HepG2 (cell line): ENCODE results near the gene PDGFB. TPM values are rescaled to one million over a fixed set of nuclear protein-coding genes. Genes with fewer than 3 reads are reported as not detected.

Source experiments
- ATAC-seq: fragments of 200-7000 bp; cut with Tn5 transposase; 3 replicates; pipeline ENCODE4 v1.9.1; 2020; ENCODE audit warnings: mild to moderate bottlenecking, moderate library complexity
- BruUV-seq: library from RNA; stranded (reverse); fragments of 400-500 nt; replicated peaks from 2 replicates; lab custom pipeline; 2021; lab: Mats Ljungman, UMichigan
- CTCF ChIA-PET: fragments of 300-600 bp; formaldehyde crosslinking; extraction: SDS; loops from one replicate; lab custom pipeline; 2021; ENCODE audit warnings: low total read pairs, inconsistent platforms, low intra/inter-chr PET ratio; lab: Yijun Ruan, JAX
- POLR2A ChIA-PET: fragments of 350-600 bp; sonication (Branson Sonifier 250); formaldehyde crosslinking; loops from one replicate; lab custom pipeline; 2020; ENCODE audit warnings: antibody characterized with exemption, inconsistent platforms; lab: Yijun Ruan, JAX
- DNase-seq: peaks from one replicate; pipeline ENCODE4 v3.0.0-alpha.2; 2015; ENCODE audit warnings: low spot score
- FAIRE-seq: peaks from 3 replicates; lab custom pipeline; 2011; peaks lifted over from hg19 to GRCh38; lab: Jason Lieb, UNC
- H2AFZ ChIP-seq: one replicate; pipeline ENCODE4 v1.6.1; 2011; ENCODE audit warnings: low read length, inconsistent platforms
- H3K27ac ChIP-seq: fragments of 300-600 bp; 3 replicates; pipeline ENCODE4 v1.8.0; 2011; ENCODE audit warnings: mixed run types, mild to moderate bottlenecking, mixed read lengths, low read length, inconsistent platforms; ENCODE audit not compliant: insufficient read depth; ENCODE audit errors: extremely low read length
- H3K27me3 ChIP-seq, 2 experiments: fragments of 200-600 bp in 1 of 2; 2 replicates in 1 of 2; 3 replicates in 1 of 2; pipeline versions ENCODE4 v1.6.0 to v1.8.0; 2011; ENCODE audit warnings: low read length in 2 of 2, mild to moderate bottlenecking in 2 of 2, moderate library complexity in 2 of 2, inconsistent platforms in 1 of 2; ENCODE audit not compliant: insufficient read depth in 2 of 2, control insufficient read depth in 1 of 2
- H3K36me3 ChIP-seq, 2 experiments: fragments of 200-600 bp in 1 of 2; replicated peaks in 1 of 2; 2 replicates in 1 of 2; 3 replicates in 1 of 2; pipeline versions ENCODE4 v1.5.1 to v1.8.0; 2011; ENCODE audit warnings: low read length in 2 of 2, inconsistent platforms in 1 of 2; ENCODE audit not compliant: insufficient read depth in 2 of 2, control insufficient read depth in 1 of 2
- H3K4me1 ChIP-seq: 2 replicates; pipeline ENCODE4 v1.5.1; 2012; ENCODE audit warnings: low read length, inconsistent platforms; ENCODE audit not compliant: insufficient read depth
- H3K4me2 ChIP-seq: 2 replicates; pipeline ENCODE4 v1.6.0; 2011; ENCODE audit warnings: low read depth, low read length, inconsistent platforms
- H3K4me3 ChIP-seq, 3 experiments: fragments of 200-600 bp in 1 of 3; sonication (generic), shearing (Covaris generic) in 1 of 3; replicated peaks in 1 of 3; 2 replicates each; pipeline ENCODE4 v1.5.1; 2011 to 2016; ENCODE audit warnings: low read length in 3 of 3, inconsistent platforms in 2 of 3, low read depth in 2 of 3, mild to moderate bottlenecking in 2 of 3, control low read depth in 1 of 3, mixed read lengths in 1 of 3; ENCODE audit not compliant: insufficient read depth in 1 of 3
- H3K79me2 ChIP-seq: one replicate; pipeline ENCODE4 v1.6.1; 2011; ENCODE audit warnings: low read length, inconsistent platforms; ENCODE audit not compliant: insufficient read depth
- H3K9ac ChIP-seq: 2 replicates; pipeline ENCODE4 v1.6.0; 2011; ENCODE audit warnings: mild to moderate bottlenecking, low read depth, low read length, inconsistent platforms; ENCODE audit not compliant: insufficient read depth
- H3K9me3 ChIP-seq: 2 replicates; pipeline ENCODE4 v1.5.1; 2012; ENCODE audit warnings: mild to moderate bottlenecking, low read length
- H4K20me1 ChIP-seq: 2 replicates; pipeline ENCODE4 v1.6.0; 2011; ENCODE audit warnings: inconsistent platforms, mild to moderate bottlenecking, low read length, moderate library complexity; ENCODE audit not compliant: insufficient read depth
- CHD2 ChIP-seq: IDR thresholded peaks from 2 replicates; pipeline ENCODE4 v1.6.1; 2011; ENCODE audit warnings: low read depth, low read length, improper control_type of control experiment
- MEIS2 ChIP-seq: sonication (generic); formaldehyde crosslinking; IDR thresholded peaks from 2 replicates; pipeline ENCODE4 v1.9.0; 2021; ENCODE audit warnings: mild to moderate bottlenecking, missing genetic modification reagents
- MXI1 ChIP-seq: IDR thresholded peaks from 3 replicates; pipeline ENCODE4 v1.6.1; 2012; ENCODE audit warnings: low read depth, low read length, inconsistent platforms, borderline replicate concordance
- POLR2A ChIP-seq, 2 experiments: IDR thresholded peaks; 2 replicates each; pipeline ENCODE4 v1.6.1; 2011; ENCODE audit warnings: low read depth in 2 of 2, low read length in 2 of 2, mild to moderate bottlenecking in 1 of 2, moderate library complexity in 1 of 2; ENCODE audit not compliant: insufficient read depth in 1 of 2
- ZNF317 ChIP-seq: sonication (generic); formaldehyde crosslinking; IDR thresholded peaks from 2 replicates; pipeline ENCODE4 v1.5.0; 2020; ENCODE audit warnings: mild to moderate bottlenecking, missing genetic modification reagents
- ZNF333 ChIP-seq: sonication (generic); formaldehyde crosslinking; IDR thresholded peaks from 2 replicates; pipeline ENCODE4 v1.4.0; 2020; ENCODE audit warnings: mild to moderate bottlenecking, missing genetic modification reagents, borderline replicate concordance
- ZNF343 ChIP-seq: sonication (generic); formaldehyde crosslinking; IDR thresholded peaks from 2 replicates; pipeline ENCODE4 v1.4.0; 2020; ENCODE audit warnings: mild to moderate bottlenecking, missing genetic modification reagents
- ZNF510 ChIP-seq: sonication (generic); formaldehyde crosslinking; IDR thresholded peaks from 2 replicates; pipeline ENCODE4 v1.4.0; 2020; ENCODE audit warnings: low read depth, mild to moderate bottlenecking, missing genetic modification reagents
- ZNF773 ChIP-seq: sonication (generic); formaldehyde crosslinking; IDR thresholded peaks from 2 replicates; pipeline ENCODE4 v1.4.0; 2020; ENCODE audit warnings: missing genetic modification reagents, borderline replicate concordance
- WGBS: methylation state at CpG from one replicate; pipeline ENCODE4 v1.1.6; 2017; ENCODE audit warnings: low lambda C conversion rate; 5-methylcytosine and 5-hydroxymethylcytosine counted together
- in situ Hi-C: cut with HindIII; loops from 2 replicates; pipeline ENCODE4 v1.10.0; 2017; ENCODE audit warnings: low pct_unique_long_range_greater_than_20kb; ENCODE audit not compliant: extremely low pct_ligation_motif_present
- intact Hi-C: fragments of 100-400 bp; cut with micrococcal nuclease; formaldehyde crosslinking; loops from one replicate; pipeline ENCODE4 v1.10.0; 2022; ENCODE audit not compliant: unreplicated experiment
- polyA plus RNA-seq, 8 experiments: library from polyadenylated mRNA; depleted of rRNA in 3 of 8; stranded (reverse) in 7 of 8; unstranded in 1 of 8; fragments of >200 nt; fragmentation: Illumina TruSeq in 4 of 8; extraction: Trizol in 4 of 8; gene quantifications; 2 replicates each; pipeline versions ENCODE4 v1.2.1 to v1.2.3, GENCODE V29; 2011 to 2016; ENCODE audit warnings: low read depth in 4 of 8, missing spikeins in 1 of 8, mixed read lengths in 1 of 8; ENCODE audit not compliant: insufficient read depth in 1 of 8
- total RNA-seq, 5 experiments: library from RNA; depleted of rRNA; stranded (reverse); fragments of >200 nt; fragmentation: Illumina TruSeq; extraction: Trizol; gene quantifications; 2 replicates each; pipeline ENCODE4 v1.2.3, GENCODE V29; 2016; ENCODE audit warnings: low read depth in 1 of 5
- TF ChIP-seq, protein P1 (sequence below): sonication (generic); formaldehyde crosslinking; IDR thresholded peaks from 2 replicates; pipeline ENCODE4 v1.4.0; 2020; ENCODE audit warnings: mild to moderate bottlenecking, missing genetic modification reagents
- TF ChIP-seq, protein P2 (sequence below): fragments of 450-650 bp; IDR thresholded peaks from 2 replicates; pipeline ENCODE4 v1.6.1; 2017; ENCODE audit warnings: mild to moderate bottlenecking
- TF ChIP-seq, protein P3 (sequence below): sonication (generic); formaldehyde crosslinking; IDR thresholded peaks from 2 replicates; pipeline ENCODE4 v1.5.0; 2020; ENCODE audit warnings: mild to moderate bottlenecking, missing genetic modification reagents

Gene PDGFB
- total and polyA plus RNA-seq, 2 of the 13 experiments (the other 11 are each of a cell fraction or from before 2014, with no cell fraction given) = 1.4 to 10.1 TPM

DNA sequence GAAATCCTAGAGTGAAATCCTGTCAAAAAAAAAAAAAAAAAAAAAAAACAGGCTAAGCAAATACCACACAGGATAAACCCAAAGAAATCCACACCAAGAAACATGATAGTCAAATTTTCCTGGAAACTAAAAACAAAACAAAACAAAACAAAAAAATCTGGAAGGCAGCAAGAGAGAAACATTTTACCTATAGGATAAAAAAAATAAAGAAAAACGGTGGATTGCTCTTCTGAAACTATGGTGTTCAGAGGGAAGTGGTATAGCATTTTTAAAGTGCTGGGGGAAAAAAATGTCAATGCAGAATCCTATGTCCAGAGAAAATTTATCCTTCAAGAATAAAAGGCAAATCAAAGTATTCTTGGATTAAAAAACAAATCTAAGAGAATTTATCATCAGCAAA lies 50.7 kb downstream of the PDGFB start:
- no peak overlapping the region for H3K4me3 ChIP-seq
- ATAC-seq = no peak
- H3K4me2 ChIP-seq = no peak overlapping the region
- no peaks in the 10 kb centered on the region for H3K4me1 ChIP-seq
- H3K36me3 ChIP-seq = no peaks in the 10 kb centered on the region
- DNase-seq = no peak
- no TSS peak for BruUV-seq
- CTCF ChIA-PET = no interaction called here
- H3K9ac ChIP-seq = no peak overlapping the region
- POLR2A ChIA-PET = no interaction called here
- intact Hi-C loops = no loop called here
- TF ChIP-seq, protein P1, sequence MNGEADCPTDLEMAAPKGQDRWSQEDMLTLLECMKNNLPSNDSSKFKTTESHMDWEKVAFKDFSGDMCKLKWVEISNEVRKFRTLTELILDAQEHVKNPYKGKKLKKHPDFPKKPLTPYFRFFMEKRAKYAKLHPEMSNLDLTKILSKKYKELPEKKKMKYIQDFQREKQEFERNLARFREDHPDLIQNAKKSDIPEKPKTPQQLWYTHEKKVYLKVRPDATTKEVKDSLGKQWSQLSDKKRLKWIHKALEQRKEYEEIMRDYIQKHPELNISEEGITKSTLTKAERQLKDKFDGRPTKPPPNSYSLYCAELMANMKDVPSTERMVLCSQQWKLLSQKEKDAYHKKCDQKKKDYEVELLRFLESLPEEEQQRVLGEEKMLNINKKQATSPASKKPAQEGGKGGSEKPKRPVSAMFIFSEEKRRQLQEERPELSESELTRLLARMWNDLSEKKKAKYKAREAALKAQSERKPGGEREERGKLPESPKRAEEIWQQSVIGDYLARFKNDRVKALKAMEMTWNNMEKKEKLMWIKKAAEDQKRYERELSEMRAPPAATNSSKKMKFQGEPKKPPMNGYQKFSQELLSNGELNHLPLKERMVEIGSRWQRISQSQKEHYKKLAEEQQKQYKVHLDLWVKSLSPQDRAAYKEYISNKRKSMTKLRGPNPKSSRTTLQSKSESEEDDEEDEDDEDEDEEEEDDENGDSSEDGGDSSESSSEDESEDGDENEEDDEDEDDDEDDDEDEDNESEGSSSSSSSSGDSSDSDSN (CRISPR knock-in tag) = no peak
- peak; percentile 98 for TF ChIP-seq ZNF317
- peaks cover 6% of the 10 kb centered on the region; the same call in 1 of the 2 replicates for H3K9me3 ChIP-seq
- in situ Hi-C loops = no loop called here
- no peak overlapping the region for H2AFZ ChIP-seq
- FAIRE-seq = no peak
- WGBS = 0% methylated on average over 1 of the region's 1 CpG
- no peak overlapping the region for H3K27ac ChIP-seq
- H4K20me1 ChIP-seq = no peaks in the 10 kb centered on the region
- H3K79me2 ChIP-seq = no peaks in the 10 kb centered on the region
- peaks cover 0 to 3% of the 10 kb centered on the region in 2 experiments; a peak in 2 of 5 replicates for H3K27me3 ChIP-seq

DNA sequence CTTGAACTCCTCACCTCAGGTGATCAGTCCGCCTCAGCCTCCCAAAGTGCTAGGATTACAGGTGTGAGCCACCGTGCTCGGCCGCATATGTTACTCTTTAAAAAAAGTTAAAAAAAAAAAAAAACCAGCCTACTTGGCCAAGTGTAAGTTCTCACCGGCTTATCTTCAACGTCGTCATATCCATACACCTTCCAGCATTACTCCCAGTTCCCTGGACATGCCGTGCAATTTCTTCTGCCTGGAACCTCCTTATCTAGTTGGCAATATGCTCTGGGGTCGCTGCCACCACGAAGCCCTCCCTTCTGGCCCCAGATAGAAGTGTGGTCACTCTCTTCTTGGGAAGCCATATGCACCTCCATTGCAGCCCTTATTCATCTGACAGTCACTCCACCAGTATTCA lies 56.0 kb downstream of the PDGFB start:
- Histone ChIP-seq H2AFZ (no peak overlapping the region), H3K27me3 (peaks cover 0 to 23% of the 10 kb centered on the region in 2 experiments; a peak in 2 of 5 replicates), H3K27ac (no peak overlapping the region), H3K4me3 (no peak overlapping the region), H3K9me3 (no peaks in the 10 kb centered on the region; the same call in 1 of the 2 replicates), H3K36me3 (no peaks in the 10 kb centered on the region), H4K20me1 (no peaks in the 10 kb centered on the region), H3K79me2 (no peaks in the 10 kb centered on the region), H3K9ac (no peak overlapping the region), H3K4me2 (no peak overlapping the region), H3K4me1 (peaks cover 35% of the 10 kb centered on the region)
- BruUV-seq = no TSS peak
- no peak for FAIRE-seq
- DNase-seq = no peak
- in situ Hi-C loops (no loop called here), intact Hi-C loops (no loop called here)
- no peak for ATAC-seq
- CTCF ChIA-PET = no interaction called here
- 40% methylated on average over 10 of the region's 10 CpGs for WGBS
- POLR2A ChIA-PET = no interaction called here
- TF ChIP-seq ZNF510 (CRISPR knock-in tag) (no peak), MXI1 (no peak), ZNF773 (CRISPR knock-in tag) (no peak), CHD2 (no peak), POLR2A (IDR thresholded peaks at IDR 0.05; ENCODE audit: insufficient read depth in 1 of 2, low read depth in 2 of 2, low read length in 2 of 2) (no peak), MEIS2 (CRISPR knock-in tag) (no peak), ZNF333 (CRISPR knock-in tag) (no peak), ZNF343 (no peak)
- TF ChIP-seq, protein P2, sequence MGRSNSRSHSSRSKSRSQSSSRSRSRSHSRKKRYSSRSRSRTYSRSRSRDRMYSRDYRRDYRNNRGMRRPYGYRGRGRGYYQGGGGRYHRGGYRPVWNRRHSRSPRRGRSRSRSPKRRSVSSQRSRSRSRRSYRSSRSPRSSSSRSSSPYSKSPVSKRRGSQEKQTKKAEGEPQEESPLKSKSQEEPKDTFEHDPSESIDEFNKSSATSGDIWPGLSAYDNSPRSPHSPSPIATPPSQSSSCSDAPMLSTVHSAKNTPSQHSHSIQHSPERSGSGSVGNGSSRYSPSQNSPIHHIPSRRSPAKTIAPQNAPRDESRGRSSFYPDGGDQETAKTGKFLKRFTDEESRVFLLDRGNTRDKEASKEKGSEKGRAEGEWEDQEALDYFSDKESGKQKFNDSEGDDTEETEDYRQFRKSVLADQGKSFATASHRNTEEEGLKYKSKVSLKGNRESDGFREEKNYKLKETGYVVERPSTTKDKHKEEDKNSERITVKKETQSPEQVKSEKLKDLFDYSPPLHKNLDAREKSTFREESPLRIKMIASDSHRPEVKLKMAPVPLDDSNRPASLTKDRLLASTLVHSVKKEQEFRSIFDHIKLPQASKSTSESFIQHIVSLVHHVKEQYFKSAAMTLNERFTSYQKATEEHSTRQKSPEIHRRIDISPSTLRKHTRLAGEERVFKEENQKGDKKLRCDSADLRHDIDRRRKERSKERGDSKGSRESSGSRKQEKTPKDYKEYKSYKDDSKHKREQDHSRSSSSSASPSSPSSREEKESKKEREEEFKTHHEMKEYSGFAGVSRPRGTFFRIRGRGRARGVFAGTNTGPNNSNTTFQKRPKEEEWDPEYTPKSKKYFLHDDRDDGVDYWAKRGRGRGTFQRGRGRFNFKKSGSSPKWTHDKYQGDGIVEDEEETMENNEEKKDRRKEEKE = no peak
- TF ChIP-seq, protein P3, sequence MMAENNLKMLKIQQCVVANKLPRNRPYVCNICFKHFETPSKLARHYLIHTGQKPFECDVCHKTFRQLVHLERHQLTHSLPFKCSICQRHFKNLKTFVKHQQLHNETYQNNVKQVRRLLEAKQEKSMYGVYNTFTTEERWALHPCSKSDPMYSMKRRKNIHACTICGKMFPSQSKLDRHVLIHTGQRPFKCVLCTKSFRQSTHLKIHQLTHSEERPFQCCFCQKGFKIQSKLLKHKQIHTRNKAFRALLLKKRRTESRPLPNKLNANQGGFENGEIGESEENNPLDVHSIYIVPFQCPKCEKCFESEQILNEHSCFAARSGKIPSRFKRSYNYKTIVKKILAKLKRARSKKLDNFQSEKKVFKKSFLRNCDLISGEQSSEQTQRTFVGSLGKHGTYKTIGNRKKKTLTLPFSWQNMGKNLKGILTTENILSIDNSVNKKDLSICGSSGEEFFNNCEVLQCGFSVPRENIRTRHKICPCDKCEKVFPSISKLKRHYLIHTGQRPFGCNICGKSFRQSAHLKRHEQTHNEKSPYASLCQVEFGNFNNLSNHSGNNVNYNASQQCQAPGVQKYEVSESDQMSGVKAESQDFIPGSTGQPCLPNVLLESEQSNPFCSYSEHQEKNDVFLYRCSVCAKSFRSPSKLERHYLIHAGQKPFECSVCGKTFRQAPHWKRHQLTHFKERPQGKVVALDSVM (CRISPR knock-in tag) = no peak
